Panc1 (cell line): Measurements from ENCODE around the gene SLC25A33.

Experiments
- POLR2AphosphoS5 ChIP-seq: IDR thresholded peaks from 2 replicates; pipeline ENCODE4 v1.6.1; 2012; ENCODE audit warnings: mild to moderate bottlenecking, low read depth, low read length, moderate library complexity
- REST ChIP-seq, 2 experiments: IDR thresholded peaks; 2 replicates each; pipeline ENCODE4 v1.6.1; 2011 to 2012; ENCODE audit warnings: low read depth in 2 of 2, control low read depth in 1 of 2, low read length in 1 of 2, mild to moderate bottlenecking in 1 of 2, moderate library complexity in 1 of 2; ENCODE audit not compliant: insufficient read depth in 1 of 2

- TF ChIP-seq POLR2AphosphoS5 (no peak), REST (IDR thresholded peaks at IDR 0.05; ENCODE audit: insufficient read depth in 1 of 2, low read depth in 2 of 2, low read length in 1 of 2) (no peak)
Observed at GRCh38 chr1:9590201-9590600, 50.9 kb downstream of the SLC25A33 start.
